HG03103 (cell line): ENCODE data around the gene OR6C68.
"Not testable (repeated sequence)": the region's sequence is repeated elsewhere in the genome, so short reads cannot be mapped to it uniquely, and the experiment has no call there.

Source experiments
- ATAC-seq: cut with Tn5 transposase; IDR thresholded peaks from one replicate; pipeline ENCODE4 v1.9.1; 2021; ENCODE audit warnings: low read depth; ENCODE audit not compliant: unreplicated experiment

Gene OR6C68

DNA sequence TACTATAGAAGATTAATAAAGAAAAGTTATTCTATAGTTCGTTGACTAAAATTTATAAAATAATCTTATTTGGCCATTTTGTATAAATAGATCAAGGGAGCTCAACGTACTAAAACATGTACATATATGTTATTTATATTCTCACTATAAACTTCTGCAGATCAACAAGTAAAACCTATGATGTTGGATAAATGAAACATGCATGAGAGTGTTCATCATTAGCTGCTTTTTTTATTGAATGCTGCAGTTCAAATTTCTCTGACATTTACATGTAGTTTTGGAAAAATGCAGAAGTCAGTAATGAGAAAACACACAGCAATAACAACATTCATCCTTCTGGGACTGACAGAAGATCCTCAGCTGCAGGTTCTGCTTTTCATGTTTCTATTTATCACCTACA, at the start of gene OR6C68:
Gene OR6C68 (plus strand): TSS at position 301 of the 400 bp plus-strand sequence. CDS start 0 bp downstream, at position 301.
- no peak for ATAC-seq

DNA sequence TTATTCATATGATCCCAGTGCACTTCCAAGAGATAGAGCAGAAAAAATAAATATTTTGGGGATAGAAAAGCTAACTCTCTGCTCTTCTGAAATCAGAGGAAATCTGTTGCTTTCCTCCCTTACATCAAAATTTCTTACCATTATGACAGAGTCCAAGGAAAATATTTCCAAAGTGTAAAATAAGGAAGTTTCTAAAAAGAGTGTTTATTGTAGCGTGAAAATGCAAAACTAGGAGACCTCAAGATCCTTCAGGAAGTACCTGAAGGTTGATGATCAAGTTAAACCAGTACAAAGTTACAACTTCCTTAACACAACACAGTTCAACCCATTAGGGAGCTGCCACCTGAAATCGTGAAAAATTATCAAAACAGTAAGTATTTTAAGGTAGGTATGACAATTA, 48.4 kb upstream of the OR6C68 start, which contains the start of gene OR6C2:
Gene OR6C2 (plus strand): TSS at position 301 of the 400 bp plus-strand sequence. CDS start 8,138 bp downstream, outside the sequence.
- ATAC-seq: no peak

DNA sequence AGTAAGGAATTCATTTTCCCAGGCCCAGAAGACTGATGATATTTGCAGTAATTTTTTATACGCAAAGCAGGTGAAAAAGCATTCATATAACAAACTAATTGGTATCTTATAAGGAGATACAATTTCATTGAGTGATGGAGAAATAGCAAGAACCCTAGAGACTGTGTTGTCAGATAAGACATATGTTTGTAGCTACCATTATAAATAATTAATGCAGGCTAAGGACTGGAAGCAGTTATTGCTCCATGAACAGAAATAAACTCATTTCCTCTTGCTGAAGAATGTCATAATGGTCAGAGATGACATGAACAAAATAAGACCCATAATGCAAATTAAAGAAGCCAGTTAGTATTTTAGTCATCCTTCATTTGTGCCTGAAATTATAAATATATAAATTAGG, 46.8 kb upstream of the OR6C68 start:
- no peak for ATAC-seq

DNA sequence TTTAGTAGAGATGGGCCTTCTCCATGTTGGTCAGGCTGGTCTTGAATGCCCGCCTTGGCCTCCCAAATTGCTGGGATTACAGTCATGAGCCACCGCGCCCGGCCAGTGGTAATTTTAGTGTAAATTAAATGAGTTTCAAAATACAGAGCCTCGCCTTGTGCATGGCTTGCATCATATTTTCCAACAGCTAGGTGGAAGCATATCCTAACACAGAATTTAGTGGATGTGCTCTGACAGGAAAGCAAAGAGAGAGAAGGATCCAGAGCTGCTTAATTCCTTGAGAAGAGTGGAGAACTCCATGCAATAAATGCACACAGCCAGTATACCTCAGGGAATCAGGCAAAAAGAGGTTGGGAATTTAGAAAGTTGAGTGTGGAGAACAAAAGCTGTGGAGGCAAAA, 45.9 kb upstream of the OR6C68 start:
- no peak for ATAC-seq

- ATAC-seq: no peak
Observed at GRCh38 chr12:55448825-55449224, 43.4 kb upstream of the OR6C68 start.

DNA sequence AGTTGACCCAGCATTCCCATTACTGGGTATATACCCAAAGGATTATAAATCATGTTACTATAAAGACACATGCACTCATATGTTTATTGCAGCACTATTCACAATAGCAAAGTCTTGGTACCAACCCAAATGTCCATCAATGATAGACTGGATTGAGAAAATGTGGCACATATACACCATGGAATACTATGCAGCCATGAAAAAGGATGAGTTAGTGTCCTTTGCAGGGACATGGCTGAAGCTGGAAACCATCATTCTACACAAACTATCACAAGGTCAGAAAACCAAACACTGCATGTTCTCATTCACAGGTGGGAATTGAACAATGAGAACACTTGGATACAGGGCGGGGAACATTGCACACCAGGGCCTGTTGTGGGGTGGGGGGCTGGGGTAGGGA, 27.3 kb upstream of the OR6C68 start:
- not testable (repeated sequence) for ATAC-seq

- ATAC-seq: peak; percentile 93
Observed at GRCh38 chr12:55467836-55468235, 24.3 kb upstream of the OR6C68 start.

GRCh38 chr12:55469291-55469690, 22.9 kb upstream of the OR6C68 start:
- no peak for ATAC-seq

DNA sequence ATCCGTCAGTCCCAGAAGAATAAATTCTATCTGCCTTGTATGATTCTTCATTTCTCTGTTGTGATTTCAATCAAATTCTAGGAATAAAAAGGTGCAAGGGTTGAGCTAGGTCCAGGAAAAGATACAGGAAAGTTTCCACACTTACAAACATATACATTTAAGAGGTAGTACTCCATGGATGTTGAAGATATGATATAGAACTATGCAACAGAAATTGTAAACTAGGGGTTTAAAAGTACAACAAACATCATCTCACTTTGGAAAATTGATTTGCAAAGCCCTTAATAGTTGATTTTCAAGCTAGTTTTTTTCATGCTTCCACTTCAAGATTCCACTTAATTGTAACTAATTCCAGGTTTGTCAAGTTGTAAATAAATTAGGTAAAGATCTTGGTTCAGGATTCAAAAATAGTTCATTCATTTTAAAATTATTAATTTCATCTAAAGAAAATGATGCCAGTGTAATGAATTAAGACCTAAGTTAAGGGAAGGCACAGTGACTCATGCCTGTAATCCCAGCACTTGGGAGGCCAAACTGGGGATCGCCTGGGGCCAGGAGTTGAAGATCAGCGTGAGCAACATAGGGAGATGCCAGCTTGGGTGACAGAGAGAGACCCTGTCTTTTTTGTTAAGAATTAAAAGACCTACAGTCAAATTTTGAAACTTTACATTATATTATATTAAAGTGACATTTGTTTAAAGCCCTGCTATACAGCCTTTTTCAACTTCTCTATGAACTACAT, 21.9 kb upstream of the OR6C68 start, which contains the start of gene OR6C70:
Gene OR6C70 (minus strand): TSS at position 51 of the 742 bp plus-strand sequence. CDS start 0 bp downstream, at position 51.
- no peak for ATAC-seq

- ATAC-seq: no peak
Observed at GRCh38 chr12:55472264-55472663, 19.9 kb upstream of the OR6C68 start.

DNA sequence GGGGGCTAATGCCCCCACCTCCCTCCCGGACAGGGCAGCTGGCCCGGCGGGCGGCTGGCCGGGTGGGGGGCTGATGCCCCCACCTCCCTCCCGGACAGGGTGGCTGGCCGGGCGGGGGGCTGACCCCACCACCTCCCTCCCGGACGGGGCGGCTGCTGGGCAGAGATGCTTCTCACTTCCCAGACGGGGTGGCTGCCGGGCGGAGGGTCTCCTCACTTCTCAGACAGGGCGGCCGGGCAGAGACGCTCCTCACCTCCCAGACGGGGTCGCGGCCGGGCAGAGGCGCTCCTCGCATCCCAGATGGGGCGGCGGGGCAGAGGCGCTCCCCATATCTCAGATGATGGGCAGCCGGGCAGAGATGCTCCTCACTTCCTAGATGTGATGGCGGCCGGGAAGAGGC, 13.0 kb upstream of the OR6C68 start:
- ATAC-seq: not testable (repeated sequence)

- ATAC-seq: not testable (repeated sequence)
Observed at GRCh38 chr12:55484284-55484683, 7.9 kb upstream of the OR6C68 start.

- ATAC-seq: no peak
Observed at GRCh38 chr12:55495490-55495889, 3.3 kb downstream of the OR6C68 start.

DNA sequence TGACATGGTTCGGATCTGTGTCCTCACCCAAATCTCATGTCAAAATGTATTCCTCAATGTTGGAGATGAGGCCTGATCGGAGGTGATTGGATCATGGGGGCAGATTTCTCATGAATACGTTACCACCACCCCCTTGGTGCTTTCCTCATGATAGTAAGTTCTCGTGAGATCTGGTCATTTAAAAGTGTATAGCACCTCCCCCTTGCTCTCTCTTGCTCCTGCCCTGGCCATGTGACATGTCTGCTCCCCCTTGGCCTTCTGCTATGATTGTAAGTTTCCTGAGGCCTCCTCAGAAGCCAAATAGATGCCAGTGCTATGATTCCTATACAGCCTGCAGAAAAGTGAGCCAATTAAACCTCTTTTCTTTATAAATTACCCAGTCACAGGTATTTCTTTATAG, 7.1 kb downstream of the OR6C68 start:
- no peak for ATAC-seq

GRCh38 chr12:55499810-55500252, 7.7 kb downstream of the OR6C68 start:
- no peak for ATAC-seq

DNA sequence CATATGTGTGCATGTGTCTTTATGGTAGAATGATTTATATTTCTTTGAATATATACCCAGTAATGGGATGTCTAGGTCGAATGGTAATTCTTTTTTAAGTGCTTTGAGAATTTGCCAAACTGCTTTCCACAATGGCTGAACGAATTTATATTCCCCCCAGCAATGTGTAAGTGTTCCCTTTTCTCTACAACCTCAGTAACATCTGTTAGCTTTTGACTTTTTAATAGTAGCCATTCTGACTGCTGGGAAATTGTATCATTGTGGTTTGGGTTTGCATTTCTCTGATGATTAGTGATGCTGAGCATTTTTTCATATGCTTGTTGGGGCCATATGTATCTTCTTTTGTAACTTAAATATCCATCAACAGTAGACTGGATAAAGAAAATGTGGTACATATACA, 9.4 kb downstream of the OR6C68 start:
- no peak for ATAC-seq

DNA sequence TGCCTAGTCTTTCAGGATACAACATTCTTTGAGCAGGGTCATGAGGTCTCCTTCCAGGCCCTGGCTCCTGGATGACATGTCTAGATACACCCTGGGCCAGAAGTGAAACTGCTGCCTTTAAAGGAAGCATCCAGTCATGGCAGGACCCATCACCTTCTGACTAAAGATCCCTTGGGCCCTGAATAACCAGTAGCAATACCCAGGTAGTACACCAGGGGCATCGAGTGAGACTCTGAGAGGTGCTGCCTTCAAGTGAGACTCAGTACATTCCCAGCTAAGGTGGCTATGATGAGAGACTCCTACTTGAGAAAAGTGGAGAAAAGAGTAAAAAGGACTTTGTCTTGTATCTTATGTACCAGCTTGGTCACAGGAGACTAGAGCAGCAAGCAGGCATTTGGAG, 23.5 kb downstream of the OR6C68 start:
- ATAC-seq: no peak

DNA sequence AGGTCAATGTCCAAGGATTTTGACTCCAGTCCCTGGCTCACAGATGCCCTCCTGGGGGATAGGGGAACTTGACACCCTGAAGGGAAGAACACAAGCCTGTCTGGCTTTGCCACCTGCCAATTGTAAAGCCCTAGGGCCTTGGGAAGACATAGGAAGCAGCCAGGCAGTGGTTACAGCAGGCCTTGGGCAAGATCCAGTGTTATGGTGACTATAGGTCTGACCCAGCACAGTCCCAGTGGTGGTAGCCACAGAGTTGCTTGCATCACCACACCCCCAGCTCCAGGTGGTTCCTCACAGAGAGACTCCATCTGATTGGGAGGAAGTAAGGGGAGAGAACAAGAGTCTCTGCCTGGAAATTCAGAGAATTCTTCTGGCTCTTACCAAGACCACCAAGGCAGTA, 24.2 kb downstream of the OR6C68 start:
- ATAC-seq: no peak
